CD4-positive, alpha-beta memory T cell (primary cell): ENCODE data around the gene CEND1. TPM values are rescaled to one million over a fixed set of nuclear protein-coding genes. Genes with fewer than 3 reads are reported as not detected.
A peak's percentile ranks its signal among the peaks of the same experiment; 100 is the strongest.

Experiments
- CTCF ChIA-PET: fragments of 350-600 bp; sonication (Branson Sonifier 250); formaldehyde crosslinking; loops from one replicate; lab custom pipeline; 2021; ENCODE audit warnings: inconsistent platforms; ENCODE audit not compliant: partially characterized antibody; lab: Charles Lee
- POLR2A ChIA-PET: fragments of 350-600 bp; sonication (Branson Sonifier 250); formaldehyde crosslinking; loops from one replicate; lab custom pipeline; 2021; ENCODE audit not compliant: partially characterized antibody; lab: Charles Lee
- DNase-seq, 5 donors: peaks; one replicate each; pipeline versions ENCODE4 v3.0.0 to v3.0.0-alpha.2; 2020 to 2022; ENCODE audit warnings: mixed read lengths in 1 of 5
- H3K27ac ChIP-seq: one replicate; pipeline ENCODE4 v1.7.0; 2013; ENCODE audit warnings: low read depth, low read length
- H3K27me3 ChIP-seq: 2 replicates; pipeline ENCODE4 v1.7.0; 2013; ENCODE audit warnings: mild to moderate bottlenecking, low read length, moderate library complexity; ENCODE audit not compliant: insufficient read depth
- H3K36me3 ChIP-seq: 2 replicates; pipeline ENCODE4 v1.7.0; 2013; ENCODE audit warnings: mild to moderate bottlenecking, low read length, moderate library complexity; ENCODE audit not compliant: insufficient read depth
- H3K4me1 ChIP-seq: 2 replicates; pipeline ENCODE4 v1.7.0; 2013; ENCODE audit warnings: mild to moderate bottlenecking, low read length, moderate library complexity; ENCODE audit not compliant: insufficient read depth
- H3K4me3 ChIP-seq, 2 donors: one replicate each; pipeline ENCODE4 v1.7.0; 2013; ENCODE audit warnings: low read length in 2 of 2, mild to moderate bottlenecking in 1 of 2
- H3K9me3 ChIP-seq, 2 donors: one replicate each; pipeline ENCODE4 v1.7.0; 2013; ENCODE audit warnings: low read length in 2 of 2, control low read depth in 1 of 2; ENCODE audit not compliant: control insufficient read depth in 1 of 2
- H3K27ac Mint-ChIP-seq, 7 donors: one replicate each; pipeline ENCODE4 v1.8.0; 2020 to 2021; ENCODE audit warnings: mixed read lengths in 7 of 7, mild to moderate bottlenecking in 6 of 7, inconsistent platforms in 3 of 7, moderate library complexity in 3 of 7
- H3K27me3 Mint-ChIP-seq, 2 donors: one replicate each; pipeline ENCODE4 v1.8.0; 2020 to 2021; ENCODE audit warnings: mixed read lengths in 2 of 2
- H3K36me3 Mint-ChIP-seq, 2 donors: one replicate each; pipeline ENCODE4 v1.8.0; 2020 to 2021; ENCODE audit warnings: mixed read lengths in 2 of 2, inconsistent platforms in 1 of 2, mild to moderate bottlenecking in 1 of 2
- H3K4me1 Mint-ChIP-seq, 4 donors: one replicate each; pipeline ENCODE4 v1.8.0; 2020 to 2021; ENCODE audit warnings: mixed read lengths in 4 of 4, mild to moderate bottlenecking in 1 of 4
- H3K4me3 Mint-ChIP-seq, 8 donors: one replicate each; pipeline ENCODE4 v1.8.0; 2020 to 2021; ENCODE audit warnings: mixed read lengths in 8 of 8, mild to moderate bottlenecking in 7 of 8, moderate library complexity in 6 of 8, inconsistent platforms in 3 of 8
- H3K9me3 Mint-ChIP-seq, 8 donors: one replicate each; pipeline ENCODE4 v1.8.0; 2020 to 2021; ENCODE audit warnings: mixed read lengths in 8 of 8, mild to moderate bottlenecking in 5 of 8, inconsistent platforms in 3 of 8, moderate library complexity in 1 of 8
- intact Hi-C: fragments of 100-400 bp; cut with micrococcal nuclease; formaldehyde crosslinking; loops from one replicate; pipeline ENCODE4 v1.15.1; 2023
- polyA plus RNA-seq, 2 donors: library from polyadenylated mRNA; unstranded; fragments of 300-500 nt; fragmentation: Illumina TruSeq; gene quantifications; one replicate each; pipeline ENCODE4 v1.2.3, GENCODE V29; 2021
- total RNA-seq, 2 experiments: library from RNA; stranded (reverse); gene quantifications; one replicate each; pipeline ENCODE4 v1.2.3, GENCODE V29; 2021

CEND1 gene
- total and polyA plus RNA-seq, 4 experiments from 2014 or later: 0.19 TPM; not detected in 3

DNA sequence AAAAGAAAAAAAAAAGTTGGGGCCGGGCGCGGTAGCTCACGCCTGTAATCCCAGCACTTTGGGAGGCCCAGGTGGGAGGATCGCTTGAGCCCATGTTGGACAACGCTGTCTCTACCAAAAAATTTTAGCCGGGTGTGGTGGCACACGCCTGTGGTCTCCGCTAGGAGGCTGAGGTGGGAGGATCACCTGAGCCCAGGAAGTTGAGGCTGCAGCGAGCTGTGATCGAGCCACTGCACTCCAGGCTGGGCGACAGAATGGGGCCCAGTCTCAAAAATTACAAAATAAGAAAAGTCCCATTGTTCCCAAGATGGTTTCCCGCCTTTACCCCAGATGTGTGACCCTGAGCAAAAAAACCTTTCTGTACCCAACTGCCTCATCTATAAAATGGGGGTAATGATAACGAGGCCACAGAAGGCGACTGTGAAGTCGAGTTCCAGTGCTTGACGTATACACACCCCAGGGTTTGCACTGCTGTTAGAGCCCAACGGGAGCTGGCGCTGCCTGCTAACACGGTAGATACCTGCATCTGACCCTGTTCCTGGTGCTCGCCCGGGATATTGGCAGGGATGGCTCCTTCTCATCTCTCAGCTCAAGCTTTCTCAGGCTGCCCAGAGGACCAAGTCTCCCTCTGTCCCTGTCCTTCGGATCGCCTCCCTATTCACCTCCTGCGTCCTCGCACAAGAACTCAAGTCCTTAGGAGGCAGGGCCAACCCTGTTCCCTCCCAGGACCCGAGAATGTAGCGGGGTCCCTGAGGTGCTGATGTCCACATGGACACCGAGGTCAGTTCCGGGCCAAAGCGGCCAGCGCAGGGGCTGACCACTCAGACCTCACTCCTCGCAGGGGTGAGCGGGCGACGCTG is 18.8 kb upstream of the CEND1 start:
- Mint-ChIP-seq H3K27ac (peak overlapping the region; percentile 98 to 100 (median 99)), H3K9me3 (peaks cover 0 to 3% (median 0%) of the 10 kb centered on the region in 8 donors), H3K36me3 (peaks cover 4 to 32% of the 10 kb centered on the region in 2 donors), H3K4me3 (peak overlapping the region; percentile 91 to 98 (median 94)), H3K27me3 (no peaks in the 10 kb centered on the region), H3K4me1 (peaks cover 8 to 56% (median 29%) of the 10 kb centered on the region in 4 donors)
- POLR2A ChIA-PET: interaction anchor here (0.6 to 4.7 kb wide), 20 partner anchors 10 to 601 kb away, joined by 3 to 109 read pairs (median 5); partner anchors contain the start of genes BET1L, CRACR2B, DEAF1 and GATD1
- Histone ChIP-seq H3K36me3 (peaks cover 23% of the 10 kb centered on the region), H3K27ac (peak overlapping the region; percentile 96), H3K4me1 (peaks cover 43% of the 10 kb centered on the region), H3K27me3 (no peaks in the 10 kb centered on the region), H3K9me3 (no peaks in the 10 kb centered on the region), H3K4me3 (peak overlapping the region; percentile 53 to 100)
- DNase-seq: peak in 4 of 5 donors; percentile 38 to 71 (median 48)
- CTCF ChIA-PET: interaction anchor here (1.7 kb wide), 1 partner anchor 40 kb away, joined by 3 read pairs; no protein-coding TSS in a partner anchor
- intact Hi-C loops: loop anchor here (1.0 to 5.0 kb wide), 6 partner anchors 10 to 601 kb away; partner anchors contain the start of genes BET1L, GATD1, IRF7 and POLR2L

DNA sequence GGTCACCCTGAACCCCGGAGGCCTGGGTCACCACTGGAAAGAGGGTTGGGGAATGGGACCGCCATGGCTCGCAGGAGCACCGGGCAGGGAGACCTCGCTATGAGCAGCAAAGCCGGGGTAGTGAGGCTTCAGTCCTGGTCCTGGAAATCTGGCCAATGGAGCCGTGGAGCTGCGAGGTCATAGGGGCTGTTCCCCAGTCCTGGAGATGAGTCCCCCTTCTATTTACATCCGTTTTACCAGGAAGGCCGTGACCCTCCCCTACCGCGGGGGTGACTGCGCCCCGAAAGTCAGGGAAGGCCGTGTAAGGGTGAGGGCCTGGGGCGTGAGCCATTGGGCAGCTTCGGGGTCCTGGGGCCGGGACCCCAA is 14.7 kb upstream of the CEND1 start:
- Histone ChIP-seq H3K4me1 (peaks cover 27% of the 10 kb centered on the region), H3K9me3 (no peaks in the 10 kb centered on the region), H3K27ac (peak overlapping the region; percentile 73), H3K36me3 (no peaks in the 10 kb centered on the region), H3K4me3 (peak overlapping the region; percentile 61 to 66), H3K27me3 (no peaks in the 10 kb centered on the region)
- Mint-ChIP-seq H3K9me3 (no peaks in the 10 kb centered on the region), H3K4me3 (peak overlapping the region; percentile 75 to 85 (median 78)), H3K27me3 (no peaks in the 10 kb centered on the region), H3K36me3 (peaks cover 0 to 2% of the 10 kb centered on the region in 2 donors), H3K4me1 (peaks cover 2 to 31% (median 14%) of the 10 kb centered on the region in 4 donors), H3K27ac (peak overlapping the region; percentile 36 to 86 (median 70))
- intact Hi-C loops: no loop called here
- DNase-seq: no peak
- CTCF ChIA-PET: no interaction called here
- POLR2A ChIA-PET: interaction anchor here (1.0 to 4.9 kb wide), 14 partner anchors 8 to 298 kb away, joined by 3 to 48 read pairs (median 4); partner anchors contain the start of genes PNPLA2, RNH1, SLC25A22 and TALDO1

DNA sequence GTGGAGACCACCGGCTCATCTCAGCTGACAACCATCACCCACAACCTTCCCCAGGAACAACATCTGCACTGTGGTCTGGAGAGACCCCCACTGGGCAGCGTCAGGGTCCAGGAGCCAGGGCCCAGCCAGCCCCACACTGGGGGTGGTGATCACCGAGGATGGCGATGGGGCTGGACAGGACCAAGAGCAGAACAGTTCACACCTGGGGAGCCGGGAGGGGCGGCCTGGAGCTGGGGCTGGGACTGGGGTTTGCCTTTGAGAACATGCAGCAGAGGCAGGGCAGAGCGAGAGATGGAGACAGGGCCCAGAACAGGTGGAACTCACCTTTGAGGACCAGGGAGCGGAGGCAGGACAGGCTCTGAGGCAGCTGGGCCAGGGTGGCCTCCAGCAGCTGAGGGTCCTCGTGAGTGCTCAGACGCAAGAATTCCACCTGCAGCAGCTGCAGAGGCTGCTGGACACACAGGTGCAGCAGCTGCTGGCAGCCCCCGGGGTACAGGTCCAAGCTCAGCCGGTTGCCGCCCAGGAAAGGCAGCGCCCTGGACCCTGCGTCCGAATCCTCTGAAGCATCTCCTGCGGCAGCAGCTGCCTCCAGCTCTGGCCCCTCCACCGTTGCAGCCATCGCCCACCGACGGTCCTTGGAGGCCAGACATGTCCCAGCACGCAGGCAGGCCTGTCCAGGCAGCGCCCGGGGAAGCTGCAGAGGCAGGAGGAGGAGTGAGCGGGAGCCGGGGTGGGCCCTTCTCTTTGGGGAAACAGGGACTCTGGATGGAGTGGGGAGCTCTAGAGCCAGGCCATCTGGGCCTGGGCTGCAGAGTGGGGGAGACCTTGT is 14.1 kb upstream of the CEND1 start:
- no peaks in the 10 kb centered on the region for H3K9me3 ChIP-seq
- H3K27me3 Mint-ChIP-seq: no peaks in the 10 kb centered on the region
- peak overlapping the region; percentile 73 for H3K27ac ChIP-seq
- intact Hi-C loops: no loop called here
- H3K27me3 ChIP-seq: no peaks in the 10 kb centered on the region
- H3K4me3 ChIP-seq: peak overlapping the region; percentile 61 to 66
- no peaks in the 10 kb centered on the region for H3K9me3 Mint-ChIP-seq
- ChIA-PET CTCF (no interaction called here), POLR2A (interaction anchor here (1.0 to 4.9 kb wide), 15 partner anchors 7 to 297 kb away, joined by 3 to 48 read pairs (median 4); partner anchors contain the start of genes CEND1, PNPLA2, RNH1 and SLC25A22)
- H3K4me1 ChIP-seq: peaks cover 26% of the 10 kb centered on the region
- no peaks in the 10 kb centered on the region for H3K36me3 Mint-ChIP-seq
- no peaks in the 10 kb centered on the region for H3K36me3 ChIP-seq
- H3K4me1 Mint-ChIP-seq: peaks cover 2 to 28% (median 11%) of the 10 kb centered on the region in 4 donors
- H3K27ac Mint-ChIP-seq: peak overlapping the region in 4 of 7 donors; percentile 36 to 83 (median 66)
- peak overlapping the region; percentile 75 to 85 (median 78) for H3K4me3 Mint-ChIP-seq
- DNase-seq: no peak

- Histone ChIP-seq H3K27ac (no peak overlapping the region), H3K4me3 (no peak overlapping the region), H3K36me3 (no peaks in the 10 kb centered on the region), H3K9me3 (no peaks in the 10 kb centered on the region), H3K4me1 (peaks cover 24% of the 10 kb centered on the region), H3K27me3 (no peaks in the 10 kb centered on the region)
- H3K9me3 Mint-ChIP-seq: no peaks in the 10 kb centered on the region
- H3K4me3 Mint-ChIP-seq: no peak overlapping the region
- H3K27me3 Mint-ChIP-seq: no peaks in the 10 kb centered on the region
- ChIA-PET POLR2A (interaction anchor here (1.1 to 4.9 kb wide), 6 partner anchors 9 to 47 kb away, joined by 3 to 48 read pairs (median 4); partner anchors contain the start of genes CEND1 and PNPLA2), CTCF (no interaction called here)
- peaks cover 2 to 22% (median 6%) of the 10 kb centered on the region in 4 donors for H3K4me1 Mint-ChIP-seq
- intact Hi-C loops: no loop called here
- H3K27ac Mint-ChIP-seq: no peak overlapping the region
- H3K36me3 Mint-ChIP-seq: no peaks in the 10 kb centered on the region
- no peak for DNase-seq
Observed at GRCh38 chr11:803467-803742, 13.5 kb upstream of the CEND1 start.

DNA sequence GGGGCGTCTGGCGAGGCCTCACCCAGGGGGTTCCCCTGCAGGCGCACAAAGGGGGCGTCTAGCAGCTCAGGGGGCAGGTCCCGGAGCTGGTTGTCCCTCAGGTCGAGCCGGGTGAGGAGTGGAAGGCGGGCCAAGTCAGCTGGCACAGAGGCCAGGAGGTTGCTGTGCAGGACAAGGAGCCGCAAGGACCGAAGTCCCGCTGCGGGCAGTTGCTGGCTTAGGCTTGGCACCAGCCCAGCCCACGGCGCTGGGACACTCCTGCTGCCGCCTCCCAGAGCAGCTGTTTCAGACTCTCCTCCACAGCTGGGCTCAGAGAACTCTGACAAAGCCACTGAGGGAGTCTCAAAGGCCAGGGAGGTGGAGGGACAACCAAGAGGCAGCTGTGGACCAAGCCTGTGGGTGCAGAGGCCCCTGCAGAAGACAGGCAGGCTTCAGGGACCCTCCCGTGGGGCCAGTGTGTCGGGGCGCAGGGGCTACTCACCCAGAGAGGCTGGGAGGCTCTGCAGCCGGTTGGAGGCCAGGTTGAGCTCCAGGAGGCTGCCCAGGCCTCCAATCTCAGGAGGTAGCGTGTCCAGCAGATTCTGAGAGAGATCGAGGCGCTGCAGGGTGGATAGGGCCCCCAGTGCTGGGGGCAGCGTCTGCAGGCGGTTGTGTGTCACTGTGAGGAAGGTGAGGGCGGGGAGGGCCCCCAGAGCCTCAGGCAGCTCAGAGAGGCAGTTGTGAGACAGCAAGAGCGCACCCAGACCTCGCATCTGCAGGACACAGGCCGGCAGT is 13.0 kb upstream of the CEND1 start:
- H3K9me3 Mint-ChIP-seq: no peaks in the 10 kb centered on the region
- intact Hi-C loops: no loop called here
- ChIA-PET CTCF (no interaction called here), POLR2A (interaction anchor here (1.2 to 4.9 kb wide), 4 partner anchors 9 to 25 kb away, joined by 3 to 48 read pairs (median 4); partner anchors contain the start of genes CEND1 and PNPLA2)
- H3K27ac ChIP-seq: no peak overlapping the region
- H3K27me3 Mint-ChIP-seq: no peaks in the 10 kb centered on the region
- no peaks in the 10 kb centered on the region for H3K9me3 ChIP-seq
- peaks cover 22% of the 10 kb centered on the region for H3K4me1 ChIP-seq
- no peak overlapping the region for H3K4me3 ChIP-seq
- peak overlapping the region in 1 of 8 donors; percentile 25 for H3K4me3 Mint-ChIP-seq
- H3K27ac Mint-ChIP-seq: no peak overlapping the region
- H3K36me3 ChIP-seq: no peaks in the 10 kb centered on the region
- no peaks in the 10 kb centered on the region for H3K27me3 ChIP-seq
- H3K4me1 Mint-ChIP-seq: peaks cover under 1 to 18% (median 2%) of the 10 kb centered on the region in 4 donors
- no peak for DNase-seq
- H3K36me3 Mint-ChIP-seq: no peaks in the 10 kb centered on the region

DNA sequence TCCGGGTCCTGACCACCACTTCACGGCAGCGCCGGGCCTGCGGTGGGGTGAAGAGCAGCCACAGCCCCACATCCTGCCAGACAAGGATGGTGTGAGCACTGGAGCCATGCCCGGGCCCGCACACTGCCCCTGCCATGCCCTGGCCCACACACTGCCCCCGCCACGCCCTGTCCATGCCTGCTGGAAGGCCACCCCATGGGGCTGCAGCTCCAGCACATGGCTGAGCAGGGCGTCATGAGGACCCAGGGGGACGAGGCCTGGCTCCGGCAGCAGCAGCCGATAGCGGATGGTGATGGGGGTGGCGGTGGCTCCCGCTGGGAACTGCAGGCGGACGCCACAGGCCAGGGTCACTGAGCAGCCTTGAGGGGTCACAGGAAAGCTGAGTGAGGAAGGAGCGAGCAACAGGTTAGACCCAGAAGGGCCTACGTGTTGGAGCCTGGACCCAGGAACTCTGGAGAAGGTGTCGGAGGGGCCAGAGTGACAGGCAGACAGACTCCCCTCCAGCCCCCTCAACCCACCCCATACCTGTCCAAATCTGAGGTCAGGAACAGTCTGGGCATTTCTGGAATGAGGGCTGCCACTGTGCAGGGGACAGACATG is 12.2 kb upstream of the CEND1 start:
- H3K4me3 Mint-ChIP-seq: peak overlapping the region in 1 of 8 donors; percentile 25
- POLR2A ChIA-PET: interaction anchor here (1.3 to 4.9 kb wide), 2 partner anchors 17 kb away, joined by 3 to 48 read pairs; partner anchors contain the start of gene PNPLA2

More for the DNA sequence above, 12.2 kb upstream of the CEND1 start:
- no peak overlapping the region for H3K4me3 ChIP-seq
- no peak for DNase-seq
- intact Hi-C loops: no loop called here
- CTCF ChIA-PET: no interaction called here
- no peaks in the 10 kb centered on the region for H3K36me3 ChIP-seq
- Mint-ChIP-seq H3K27me3 (no peaks in the 10 kb centered on the region), H3K36me3 (peaks cover 0 to 4% of the 10 kb centered on the region in 2 donors), H3K9me3 (no peaks in the 10 kb centered on the region), H3K4me1 (peaks cover 0 to 16% (median 3%) of the 10 kb centered on the region in 4 donors), H3K27ac (no peak overlapping the region)
- H3K4me1 ChIP-seq: peaks cover 25% of the 10 kb centered on the region
- H3K27me3 ChIP-seq: no peaks in the 10 kb centered on the region
- H3K9me3 ChIP-seq: no peaks in the 10 kb centered on the region
- no peak overlapping the region for H3K27ac ChIP-seq
